Renal cortical epithelial cell (primary cell): ENCODE measurements around the gene TRIM29. TPM values are rescaled to one million over a fixed set of nuclear protein-coding genes. Genes with fewer than 3 reads are reported as not detected.
A peak's percentile ranks its signal among the peaks of the same experiment; 100 is the strongest.

Experiments used
- DNase-seq: peaks from one replicate; pipeline ENCODE4 v3.0.0-alpha.2; 2011; ENCODE audit warnings: low read depth
- total RNA-seq: library from RNA; depleted of rRNA; stranded (reverse); fragments of >200 nt; gene quantifications from 2 replicates; pipeline ENCODE4 v1.2.3, GENCODE V29; 2014

Gene TRIM29
- total RNA-seq, 1 donor from 2014 or later, result 2.4 TPM

GRCh38 chr11:120096369-120097191 lies 41.3 kb downstream of the TRIM29 start:
- DNase-seq, result no peak

GRCh38 chr11:120095516-120095915 lies 42.4 kb downstream of the TRIM29 start:
- no peak for DNase-seq

DNA sequence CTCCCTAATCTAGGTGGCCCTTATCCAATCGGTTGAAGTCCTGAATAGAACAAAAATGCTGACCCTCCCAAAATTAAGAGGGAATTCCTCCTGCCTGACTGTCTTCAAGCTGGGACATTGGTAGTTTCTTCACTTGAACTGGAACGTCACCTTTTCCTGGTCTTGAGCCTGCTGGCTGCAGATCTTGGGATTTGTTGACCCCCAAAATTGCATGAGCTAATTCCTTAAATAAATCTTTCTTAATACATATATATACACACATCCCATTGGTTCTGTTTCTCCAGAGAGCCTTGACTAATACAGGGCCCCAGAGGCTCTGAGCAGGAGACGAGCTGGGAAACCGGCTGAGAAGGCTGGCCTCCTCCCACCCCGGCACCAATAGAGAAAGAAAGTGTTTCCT lies 46.2 kb downstream of the TRIM29 start:
- no peak for DNase-seq

- no peak for DNase-seq
Measured at GRCh38 chr11:120091121-120091520, 46.8 kb downstream of the TRIM29 start.

DNA sequence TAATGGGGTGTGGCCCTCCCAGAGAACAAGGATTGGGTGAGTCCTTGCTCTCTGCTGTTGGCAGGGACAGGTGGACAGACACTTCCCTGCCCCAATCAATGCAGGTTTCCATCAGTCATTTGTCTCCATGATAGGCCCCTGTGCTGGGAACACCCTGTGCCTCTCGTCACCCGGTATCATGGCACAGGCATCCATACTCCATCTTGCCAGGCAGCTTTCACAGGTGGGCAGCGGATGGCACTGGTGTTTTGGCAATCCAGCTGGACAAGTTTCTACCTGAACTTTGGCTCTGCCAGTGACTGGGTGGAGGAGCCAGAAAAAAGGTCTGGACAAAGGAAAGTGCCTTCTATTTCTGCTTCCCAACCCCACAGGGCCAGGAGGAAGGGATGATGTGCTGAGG lies 47.5 kb downstream of the TRIM29 start:
- DNase-seq, result no peak

GRCh38 chr11:120089036-120090001 lies 48.6 kb downstream of the TRIM29 start:
- no peak for DNase-seq

- DNase-seq, result no peak
Measured at GRCh38 chr11:120088056-120088455, 49.9 kb downstream of the TRIM29 start.

DNA sequence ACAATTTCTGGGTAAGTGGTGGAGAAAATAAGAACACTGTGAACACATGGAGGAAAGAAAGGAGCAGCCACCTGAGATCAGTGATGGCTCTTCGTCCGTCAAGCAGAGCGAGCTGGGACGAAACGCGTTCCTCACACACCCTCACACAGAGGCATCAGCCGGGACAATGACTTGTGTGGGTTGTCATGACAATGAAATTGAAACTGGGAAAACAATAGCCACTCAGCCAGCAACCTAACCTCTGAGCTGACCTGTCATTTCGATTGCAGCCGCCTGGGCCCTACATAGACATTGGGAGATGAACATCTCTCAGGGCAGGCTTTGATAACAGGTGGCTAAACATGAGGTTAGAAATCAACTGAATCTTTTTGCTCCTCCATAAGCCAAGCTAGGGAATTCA lies 51.3 kb downstream of the TRIM29 start:
- DNase-seq, result no peak

GRCh38 chr11:120079750-120080610 lies 57.9 kb downstream of the TRIM29 start:
- DNase-seq, result no peak

DNA sequence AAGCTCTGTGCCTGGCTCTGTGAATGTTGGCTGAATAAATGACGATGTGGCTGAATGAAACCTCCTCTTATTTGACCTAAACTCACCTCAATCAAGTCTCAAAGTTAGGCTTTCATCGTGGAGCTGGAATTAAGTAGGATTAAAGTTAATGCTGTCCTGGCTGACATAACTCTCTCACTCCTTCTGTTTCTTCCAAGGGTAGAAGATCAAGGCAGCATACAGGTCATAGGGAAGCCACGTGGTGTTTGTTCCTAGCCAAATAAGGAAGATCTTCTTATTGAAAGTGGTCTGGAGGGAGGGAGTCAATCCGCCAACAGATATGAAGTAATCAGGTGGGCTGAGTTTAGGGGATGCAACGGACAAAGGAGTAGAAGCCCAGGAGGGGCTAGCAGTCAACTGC lies 59.5 kb downstream of the TRIM29 start:
- DNase-seq, result no peak

GRCh38 chr11:120074076-120074475 lies 63.8 kb downstream of the TRIM29 start:
- no peak for DNase-seq

DNA sequence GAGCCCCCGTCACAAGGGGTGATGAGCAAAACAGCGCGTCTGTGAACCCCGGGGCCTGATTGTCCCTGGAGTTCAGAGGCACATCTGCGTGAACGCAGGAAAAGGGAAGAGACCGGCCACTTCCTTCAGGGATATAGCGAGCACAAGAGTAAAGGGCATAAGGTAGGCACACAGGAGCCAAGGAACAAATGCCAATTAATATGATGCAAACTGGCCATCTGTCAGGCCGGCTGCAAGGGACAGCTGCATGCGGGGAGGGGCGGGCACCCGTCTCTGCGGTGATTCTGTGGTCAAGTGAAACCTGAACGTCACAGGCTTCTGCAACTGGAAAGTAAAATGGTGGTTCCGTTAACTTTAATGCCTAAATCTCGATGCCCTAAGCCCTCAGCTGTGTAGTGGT lies 64.7 kb downstream of the TRIM29 start:
- no peak for DNase-seq

- peak; percentile 48 for DNase-seq
Measured at GRCh38 chr11:120068114-120068573, 69.8 kb downstream of the TRIM29 start.

DNA sequence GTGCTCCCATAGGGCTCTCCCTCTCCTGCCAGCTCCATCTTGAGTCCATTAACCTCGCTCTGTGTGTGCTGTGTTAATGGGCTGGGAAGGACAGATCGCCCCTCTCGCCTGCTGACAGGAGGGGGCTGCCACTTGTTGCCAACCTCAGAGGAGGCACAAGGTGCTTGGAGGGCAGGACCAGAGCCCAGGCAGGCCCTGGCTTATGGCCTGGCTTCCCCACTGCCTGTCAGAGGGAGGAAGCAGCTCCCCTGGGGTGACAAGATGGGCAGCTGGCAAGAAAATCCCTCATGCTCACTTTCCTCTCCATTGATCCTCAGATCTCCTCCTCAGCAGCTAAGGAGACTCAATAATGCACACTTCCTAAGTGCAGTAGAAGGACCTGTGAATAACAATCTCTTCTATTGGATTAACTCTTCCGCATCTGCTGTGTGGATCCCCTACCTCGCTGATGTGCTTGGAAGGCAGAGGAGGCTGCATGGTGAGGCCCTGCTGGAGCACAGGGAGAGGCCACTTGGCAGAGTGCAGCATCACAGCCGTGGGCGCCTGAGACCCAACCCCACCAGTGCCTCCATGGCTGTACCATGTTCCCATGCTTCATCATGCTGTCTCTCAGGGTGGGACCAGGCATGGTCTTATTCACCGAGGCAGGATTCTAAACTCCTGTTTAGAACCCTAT lies 70.3 kb downstream of the TRIM29 start:
- no peak for DNase-seq

DNA sequence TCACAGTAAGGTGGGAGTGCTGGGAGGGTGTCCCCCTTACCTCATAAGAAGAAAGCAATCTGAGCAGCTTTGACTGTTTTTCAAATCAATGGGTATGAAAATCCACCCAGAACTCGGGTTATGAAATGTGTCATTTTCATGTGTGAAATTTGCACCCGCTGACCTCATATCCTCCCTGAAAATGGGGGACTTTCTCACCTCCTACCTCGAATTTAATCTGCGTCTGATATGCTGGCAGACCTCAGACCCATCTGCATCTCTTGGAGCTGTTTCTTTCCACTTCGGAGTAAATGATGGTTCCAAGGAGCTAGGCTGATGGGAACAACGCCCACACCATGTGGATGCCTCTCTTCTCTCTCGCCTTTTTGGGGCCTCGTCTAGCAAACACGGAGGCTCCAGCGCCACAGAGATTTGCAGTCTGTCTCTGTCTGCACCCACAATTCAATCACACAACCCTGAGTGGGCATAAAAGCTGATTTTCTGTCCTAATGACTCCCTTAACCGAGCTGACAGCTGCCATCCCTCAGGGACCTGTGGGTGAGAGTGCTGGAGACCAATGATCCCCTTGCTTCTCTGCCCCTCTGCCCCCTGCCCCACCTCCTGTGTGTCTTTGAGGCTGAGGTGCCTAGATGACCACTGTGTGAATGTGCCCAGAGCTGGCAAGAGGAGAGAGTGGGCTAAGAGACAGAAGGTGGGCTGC lies 71.0 kb downstream of the TRIM29 start:
- no peak for DNase-seq

GRCh38 chr11:120065876-120066275 lies 72.0 kb downstream of the TRIM29 start:
- DNase-seq, result no peak

GRCh38 chr11:120065176-120065575 lies 72.7 kb downstream of the TRIM29 start:
- no peak for DNase-seq

- no peak for DNase-seq
Measured at GRCh38 chr11:120064341-120064740, 73.6 kb downstream of the TRIM29 start.

- no peak for DNase-seq
Measured at GRCh38 chr11:120063686-120064340, 74.1 kb downstream of the TRIM29 start.

DNA sequence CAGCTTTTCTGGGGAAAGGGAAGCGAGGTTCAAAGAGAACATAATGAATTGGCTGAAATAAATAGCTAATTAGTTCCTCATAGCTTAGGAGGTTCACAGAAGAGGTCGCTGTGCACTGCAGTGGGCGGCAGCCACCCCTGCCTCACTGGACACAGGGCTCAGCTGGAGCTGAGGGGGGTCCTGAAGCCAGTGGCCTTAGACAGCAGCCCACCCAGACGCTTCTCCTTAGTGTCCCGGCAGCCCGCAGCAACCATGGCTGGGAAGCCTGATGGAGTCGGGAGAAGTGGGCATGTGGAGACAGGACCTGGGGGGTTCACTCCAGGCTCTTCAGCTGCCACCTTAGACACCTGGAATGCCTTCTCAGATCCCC lies 75.4 kb downstream of the TRIM29 start:
- no peak for DNase-seq
